Panc1 (cell line): Measurements from ENCODE around the gene ADGRV1. TPM values are rescaled to one million over a fixed set of nuclear protein-coding genes. Genes with fewer than 3 reads are reported as not detected.

Source experiments
- ATAC-seq: fragments of 200-7000 bp; cut with Tn5 transposase; 2 replicates; pipeline ENCODE4 v1.9.1; 2020; ENCODE audit warnings: mild to moderate bottlenecking, moderate library complexity
- BruUV-seq: library from RNA; stranded (reverse); fragments of 400-500 nt; replicated peaks from 2 replicates; lab custom pipeline; 2021; lab: Mats Ljungman, UMichigan
- CTCF ChIA-PET: fragments of 300-600 bp; sonication (Branson Sonifier 250); formaldehyde crosslinking; loops from one replicate; lab custom pipeline; 2022; ENCODE audit warnings: antibody characterized with exemption; lab: Charles Lee
- POLR2A ChIA-PET: fragments of 300-600 bp; sonication (Branson Sonifier 250); formaldehyde crosslinking; loops from one replicate; lab custom pipeline; 2022; ENCODE audit warnings: antibody characterized with exemption; lab: Charles Lee
- DNase-seq: peaks from one replicate; pipeline ENCODE4 v3.0.0-alpha.2; 2010; ENCODE audit warnings: low read depth, low spot score
- H3K27ac ChIP-seq: 2 replicates; pipeline ENCODE4 v1.5.1; 2011; ENCODE audit warnings: mild to moderate bottlenecking, low read length, inconsistent platforms
- H3K27me3 ChIP-seq: fragments of 200-500 bp; sonication (Bioruptor generic); 2 replicates; pipeline ENCODE4 v1.6.0; 2014; ENCODE audit warnings: low read length, inconsistent platforms; ENCODE audit not compliant: control insufficient read depth, insufficient read depth
- H3K36me3 ChIP-seq: fragments of 200-500 bp; sonication (Bioruptor generic); 2 replicates; pipeline ENCODE4 v1.5.1; 2014; ENCODE audit warnings: inconsistent platforms, mild to moderate bottlenecking, low read length, moderate library complexity; ENCODE audit not compliant: control insufficient read depth, insufficient read depth
- H3K4me1 ChIP-seq: 2 replicates; pipeline ENCODE4 v1.5.1; 2011; ENCODE audit warnings: inconsistent platforms, mild to moderate bottlenecking, low read length, moderate library complexity; ENCODE audit not compliant: control insufficient read depth, insufficient read depth
- H3K4me3 ChIP-seq, 2 experiments: 2 replicates each; pipeline ENCODE4 v1.5.1; 2011 to 2012; ENCODE audit warnings: low read depth in 2 of 2, low read length in 2 of 2, mild to moderate bottlenecking in 2 of 2, inconsistent platforms in 1 of 2, moderate library complexity in 1 of 2
- H3K9me3 ChIP-seq: fragments of 200-500 bp; sonication (Bioruptor generic); 2 replicates; pipeline ENCODE4 v1.5.1; 2014; ENCODE audit warnings: low read depth, mild to moderate bottlenecking, inconsistent platforms, low read length, moderate library complexity; ENCODE audit not compliant: control insufficient read depth, insufficient read depth
- POLR2AphosphoS5 ChIP-seq: IDR thresholded peaks from 2 replicates; pipeline ENCODE4 v1.6.1; 2012; ENCODE audit warnings: mild to moderate bottlenecking, low read depth, low read length, moderate library complexity
- REST ChIP-seq, 2 experiments: IDR thresholded peaks; 2 replicates each; pipeline ENCODE4 v1.6.1; 2011 to 2012; ENCODE audit warnings: low read depth in 2 of 2, control low read depth in 1 of 2, low read length in 1 of 2, mild to moderate bottlenecking in 1 of 2, moderate library complexity in 1 of 2; ENCODE audit not compliant: insufficient read depth in 1 of 2
- SIN3A ChIP-seq: IDR thresholded peaks from 2 replicates; pipeline ENCODE4 v1.6.1; 2012; ENCODE audit warnings: low read depth, mild to moderate bottlenecking, low read length, moderate library complexity, borderline replicate concordance; ENCODE audit not compliant: insufficient read depth
- TCF7L2 ChIP-seq: IDR thresholded peaks from 2 replicates; pipeline ENCODE4 v1.6.1; 2011; ENCODE audit warnings: mild to moderate bottlenecking, low read depth, low read length, inconsistent platforms
- in situ Hi-C: cut with HindIII; loops from 2 replicates; pipeline ENCODE4 v1.10.0; 2016; ENCODE audit warnings: low sequenced_read_pairs, low pct_unique_long_range_greater_than_20kb
- intact Hi-C: fragments of 100-400 bp; cut with micrococcal nuclease; formaldehyde crosslinking; loops from one replicate; pipeline ENCODE4 v1.10.0; 2022; ENCODE audit not compliant: unreplicated experiment
- total RNA-seq: library from RNA; stranded (reverse); gene quantifications from one replicate; pipeline ENCODE4 v1.2.1, GENCODE V29; 2021; ENCODE audit not compliant: unreplicated experiment
- TF ChIP-seq, protein P1 (sequence below): fragments of 450-650 bp; IDR thresholded peaks from 2 replicates; pipeline ENCODE4 v1.5.1; 2017; ENCODE audit warnings: mild to moderate bottlenecking

Gene ADGRV1
- total RNA-seq, 1 experiment from 2014 or later, result 0.49 TPM

DNA sequence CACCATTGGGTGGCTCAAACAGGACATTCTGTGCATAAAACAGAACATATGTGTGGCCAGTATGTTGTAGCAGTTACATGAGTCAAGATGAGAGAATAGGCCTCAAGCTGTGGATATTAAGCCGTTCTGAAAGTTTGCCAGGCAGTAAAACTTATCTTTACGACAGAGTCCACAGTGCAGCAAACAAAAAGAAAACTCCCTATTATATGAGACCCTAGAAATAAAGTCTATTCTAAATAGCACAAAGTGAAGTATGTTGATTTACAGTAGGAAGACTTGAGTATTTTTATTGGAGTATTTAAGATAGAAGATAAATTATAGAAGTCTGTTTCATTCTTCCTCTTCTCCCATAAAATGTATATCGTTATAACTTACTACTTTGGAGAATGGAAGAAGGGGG, 271.5 kb downstream of the ADGRV1 start:
- no peak for TF ChIP-seq POLR2AphosphoS5
- TF ChIP-seq SIN3A, result no peak
- TF ChIP-seq, protein P1, sequence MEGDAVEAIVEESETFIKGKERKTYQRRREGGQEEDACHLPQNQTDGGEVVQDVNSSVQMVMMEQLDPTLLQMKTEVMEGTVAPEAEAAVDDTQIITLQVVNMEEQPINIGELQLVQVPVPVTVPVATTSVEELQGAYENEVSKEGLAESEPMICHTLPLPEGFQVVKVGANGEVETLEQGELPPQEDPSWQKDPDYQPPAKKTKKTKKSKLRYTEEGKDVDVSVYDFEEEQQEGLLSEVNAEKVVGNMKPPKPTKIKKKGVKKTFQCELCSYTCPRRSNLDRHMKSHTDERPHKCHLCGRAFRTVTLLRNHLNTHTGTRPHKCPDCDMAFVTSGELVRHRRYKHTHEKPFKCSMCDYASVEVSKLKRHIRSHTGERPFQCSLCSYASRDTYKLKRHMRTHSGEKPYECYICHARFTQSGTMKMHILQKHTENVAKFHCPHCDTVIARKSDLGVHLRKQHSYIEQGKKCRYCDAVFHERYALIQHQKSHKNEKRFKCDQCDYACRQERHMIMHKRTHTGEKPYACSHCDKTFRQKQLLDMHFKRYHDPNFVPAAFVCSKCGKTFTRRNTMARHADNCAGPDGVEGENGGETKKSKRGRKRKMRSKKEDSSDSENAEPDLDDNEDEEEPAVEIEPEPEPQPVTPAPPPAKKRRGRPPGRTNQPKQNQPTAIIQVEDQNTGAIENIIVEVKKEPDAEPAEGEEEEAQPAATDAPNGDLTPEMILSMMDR, result no peak
- no peak for TF ChIP-seq REST (IDR thresholded peaks at IDR 0.05; ENCODE audit: insufficient read depth in 1 of 2, low read depth in 2 of 2, low read length in 1 of 2)
- no peak for TF ChIP-seq TCF7L2
- BruUV-seq, result no TSS peak
- Histone ChIP-seq H3K4me3 (no peak overlapping the region), H3K27me3 (no peaks in the 10 kb centered on the region), H3K9me3 (no peaks in the 10 kb centered on the region), H3K27ac (no peak overlapping the region), H3K36me3 (no peaks in the 10 kb centered on the region), H3K4me1 (no peaks in the 10 kb centered on the region; the same call in 1 of the 2 replicates)
- ChIA-PET POLR2A (no interaction called here), CTCF (no interaction called here)
- DNase-seq, result no peak
- in situ Hi-C loops, result no loop called here
- ATAC-seq, result no peak
- intact Hi-C loops, result no loop called here

DNA sequence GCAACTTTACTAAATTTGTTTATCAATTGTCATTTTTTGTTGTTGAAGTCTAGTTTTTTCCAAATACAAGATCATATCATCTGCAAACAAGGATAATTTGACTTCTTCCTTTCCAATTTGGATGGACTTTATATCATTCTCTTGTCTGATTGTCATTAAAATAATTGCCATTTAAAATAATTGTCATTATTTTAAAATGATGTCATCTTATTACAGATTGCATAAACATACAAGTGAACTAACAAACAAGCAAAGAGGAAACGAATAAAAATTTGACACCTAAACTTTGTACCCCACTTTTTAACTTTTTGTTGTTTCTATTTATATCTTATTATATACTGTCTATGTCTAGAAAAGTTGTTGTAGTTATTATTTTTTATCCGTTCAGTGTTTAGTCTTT, 275.2 kb downstream of the ADGRV1 start:
- no peaks in the 10 kb centered on the region for H3K36me3 ChIP-seq
- TF ChIP-seq TCF7L2 (no peak), REST (IDR thresholded peaks at IDR 0.05; ENCODE audit: insufficient read depth in 1 of 2, low read depth in 2 of 2, low read length in 1 of 2) (no peak), SIN3A (no peak)
- TF ChIP-seq, protein P1, result no peak
- H3K4me1 ChIP-seq, result no peaks in the 10 kb centered on the region; the same call in 1 of the 2 replicates
- H3K27me3 ChIP-seq, result no peaks in the 10 kb centered on the region
- no peak for ATAC-seq
- no peak overlapping the region for H3K4me3 ChIP-seq
- CTCF ChIA-PET, result no interaction called here
- intact Hi-C loops (no loop called here), in situ Hi-C loops (no loop called here)
- no TSS peak for BruUV-seq
- no peak for DNase-seq
- no peaks in the 10 kb centered on the region for H3K9me3 ChIP-seq
- POLR2A ChIA-PET, result no interaction called here
- H3K27ac ChIP-seq, result no peak overlapping the region
